Right lobe of liver (tissue), 6 donors: ENCODE data around the gene FRMD4B. TPM values are rescaled to one million over a fixed set of nuclear protein-coding genes. Genes with fewer than 3 reads are reported as not detected.
"Not testable (repeated sequence)": the region's sequence is repeated elsewhere in the genome, so short reads cannot be mapped to it uniquely, and the experiment has no call there.

Source experiments
- ATAC-seq, 4 donors: fragments of 200-7000 bp; cut with Tn5 transposase; one replicate each; pipeline ENCODE4 v1.9.1; 2020; ENCODE audit warnings: mild to moderate bottlenecking in 4 of 4, moderate library complexity in 4 of 4
- DNase-seq, 3 donors: peaks; one replicate each; pipeline ENCODE4 v3.0.0-alpha.2; 2020
- H3K27ac ChIP-seq, 3 donors: fragments of 200-600 bp; one replicate each; pipeline ENCODE4 v1.8.0; 2022
- H3K27me3 ChIP-seq, 2 donors: fragments of 200-600 bp; one replicate each; pipeline ENCODE4 v1.8.0; 2022
- H3K36me3 ChIP-seq, 4 donors: fragments of 200-600 bp; sonication (generic) in 1 of 4; one replicate each; pipeline versions ENCODE4 v1.5.1 to v1.8.0; 2017 to 2022; ENCODE audit warnings: control low read depth in 1 of 4
- H3K4me1 ChIP-seq, 4 donors: fragments of 200-600 bp; sonication (generic) in 1 of 4; one replicate each; pipeline versions ENCODE4 v1.5.1 to v1.8.0; 2017 to 2022; ENCODE audit warnings: control low read depth in 1 of 4
- H3K4me3 ChIP-seq, 3 donors: fragments of 200-600 bp; one replicate each; pipeline ENCODE4 v1.8.0; 2022
- H3K9me3 ChIP-seq, 4 donors: fragments of 200-600 bp; sonication (generic) in 1 of 4; one replicate each; pipeline versions ENCODE4 v1.5.1 to v1.8.0; 2017 to 2022; ENCODE audit warnings: control low read depth in 1 of 4
- CTCF ChIP-seq, 4 donors: fragments of 200-600 bp in 3 of 4; fragments of 450-650 bp in 1 of 4; IDR thresholded peaks; one replicate each; pipeline versions ENCODE4 v1.5.1 to v1.8.0; 2016 to 2022; ENCODE audit warnings: antibody characterized with exemption in 4 of 4, mild to moderate bottlenecking in 2 of 4
- POLR2A ChIP-seq: fragments of 450-650 bp; IDR thresholded peaks from one replicate; pipeline ENCODE4 v1.6.1; 2017; ENCODE audit warnings: antibody characterized with exemption, mild to moderate bottlenecking
- WGBS: methylation state at CpG from one replicate; pipeline ENCODE4 v1.1.6; 2018; ENCODE audit warnings: low coverage, low lambda C conversion rate; ENCODE audit not compliant: insufficient coverage; ENCODE audit errors: missing lambda C conversion rate; 5-methylcytosine and 5-hydroxymethylcytosine counted together
- intact Hi-C, 2 donors: fragments of 100-400 bp; cut with DNase I; formaldehyde crosslinking; loops; one replicate each; pipeline versions ENCODE4 v1.11.2 to v1.14.1; 2022
- total RNA-seq, 6 experiments: library from RNA; depleted of rRNA in 2 of 6; stranded (reverse); fragments of >200 nt in 2 of 6; fragmentation: NEBNext Ultra II Directional in 3 of 6; extraction: Animal tissue kit (Norgen Biotek cat#: 25700) in 3 of 6; gene quantifications; one replicate each; pipeline versions ENCODE4 v1.1.0 to v1.2.4, GENCODE V29; 2016 to 2023
- donor health status: DM: no; HTN: yes; CAD: no.
- donor health status: DM: no; HTN: no; CAD: no.
- donor health status: DM: no; HTN: no; CAD: no.
- donor health status: DM: no; HTN: yes; CAD: no.
- donor health status: DM: no; HTN: yes; CAD: no.

FRMD4B gene
- total RNA-seq, 6 experiments from 2014 or later = 9.2 to 21.0 (median 12.3) TPM

GRCh38 chr3:69239063-69239462, 146.8 kb downstream of the FRMD4B start:
- peaks cover 0 to 30% (median 0%) of the 10 kb centered on the region in 4 donors for H3K4me1 ChIP-seq
- H3K36me3 ChIP-seq = no peaks in the 10 kb centered on the region
- DNase-seq = no peak
- no peak for TF ChIP-seq POLR2A
- no peak for TF ChIP-seq CTCF (IDR thresholded peaks at IDR 0.05)
- H3K9me3 ChIP-seq = no peaks in the 10 kb centered on the region
- no peak overlapping the region for H3K27ac ChIP-seq
- intact Hi-C loops = no loop called here
- no peak overlapping the region for H3K4me3 ChIP-seq
- H3K27me3 ChIP-seq = no peaks in the 10 kb centered on the region
- 70% methylated on average over 1 of the region's 1 CpG for WGBS
- ATAC-seq = peak in 2 of 4 donors; percentile 11 to 39

GRCh38 chr3:69236812-69237707, 148.8 kb downstream of the FRMD4B start:
- Histone ChIP-seq H3K9me3 (no peaks in the 10 kb centered on the region), H3K27ac (no peak overlapping the region), H3K27me3 (no peaks in the 10 kb centered on the region), H3K4me3 (peak overlapping the region in 1 of 3 donors; percentile 3), H3K36me3 (no peaks in the 10 kb centered on the region), H3K4me1 (peaks cover 0 to 16% (median 0%) of the 10 kb centered on the region in 4 donors)
- peak; percentile 57 to 69 (median 60) for ATAC-seq
- 51% methylated on average over 7 of the region's 8 CpGs for WGBS
- intact Hi-C loops = no loop called here
- DNase-seq = no peak
- no peak for TF ChIP-seq CTCF (IDR thresholded peaks at IDR 0.05)
- TF ChIP-seq POLR2A = no peak

GRCh38 chr3:69235882-69236281, 150.0 kb downstream of the FRMD4B start:
- TF ChIP-seq CTCF (IDR thresholded peaks at IDR 0.05) (no peak), POLR2A (no peak)
- Histone ChIP-seq H3K4me1 (peaks cover 0 to 5% (median 0%) of the 10 kb centered on the region in 4 donors), H3K27me3 (no peaks in the 10 kb centered on the region), H3K4me3 (no peak overlapping the region), H3K27ac (no peak overlapping the region), H3K9me3 (no peaks in the 10 kb centered on the region), H3K36me3 (no peaks in the 10 kb centered on the region)
- intact Hi-C loops = no loop called here
- 63% methylated on average over 3 of the region's 3 CpGs for WGBS
- no peak for ATAC-seq
- no peak for DNase-seq

GRCh38 chr3:69235227-69235626, 150.7 kb downstream of the FRMD4B start:
- H3K4me1 ChIP-seq, ATAC-seq, DNase-seq, H3K36me3 ChIP-seq, H3K9me3 ChIP-seq, H3K27me3 ChIP-seq, H3K27ac ChIP-seq, H3K4me3 ChIP-seq, intact Hi-C loops: not testable (repeated sequence)
- 83% methylated on average over 1 of the region's 4 CpGs for WGBS

- no peak for DNase-seq
- 92% methylated on average over 2 of the region's 2 CpGs for WGBS
- no peak for ATAC-seq
These were observed 153.4 kb downstream of the FRMD4B start for GRCh38 chr3:69232482-69232881.

More at GRCh38 chr3:69232482-69232881, 153.4 kb downstream of the FRMD4B start:
- intact Hi-C loops = no loop called here
- Histone ChIP-seq H3K27me3 (no peaks in the 10 kb centered on the region), H3K4me1 (peaks cover 0 to 4% (median 0%) of the 10 kb centered on the region in 4 donors), H3K9me3 (no peaks in the 10 kb centered on the region), H3K36me3 (no peaks in the 10 kb centered on the region), H3K27ac (no peak overlapping the region), H3K4me3 (no peak overlapping the region)
- TF ChIP-seq CTCF (IDR thresholded peaks at IDR 0.05) (no peak), POLR2A (no peak)
